ENCODE results near the gene USH1C. TPM values are rescaled to one million over a fixed set of nuclear protein-coding genes. Genes with fewer than 3 reads are reported as not detected.

The USH1C gene
- total RNA-seq, 1 experiment from 2014 or later, result 1.0 TPM

DNA sequence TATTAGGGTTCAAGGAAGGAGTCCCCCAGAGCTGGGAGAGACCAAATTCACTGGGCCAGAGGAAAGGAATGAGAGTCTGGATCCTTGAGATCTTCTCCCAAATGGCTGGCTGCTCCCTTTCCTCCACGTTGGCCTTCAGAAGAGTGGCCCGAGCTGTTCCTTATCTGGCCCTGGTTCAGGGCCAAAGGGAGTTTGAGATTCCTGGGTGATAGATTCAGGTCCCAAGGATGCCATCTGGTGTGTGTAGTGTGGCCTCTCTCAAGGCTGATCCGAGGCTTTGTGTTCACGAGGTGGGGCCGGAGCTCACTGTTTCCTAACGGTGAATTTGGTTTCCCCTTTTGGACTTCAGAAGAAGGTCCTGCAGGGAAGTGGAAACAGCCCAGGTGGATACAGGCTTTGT lies 50.2 kb downstream of the USH1C start:
- Histone ChIP-seq H2BK15ac (ENCODE audit: low read depth, low read length) (no peak overlapping the region), H3T11ph (ENCODE audit: low read length) (no peak overlapping the region), H3K9me3 (ENCODE audit: control insufficient read depth, low read depth, low read length) (no peaks in the 10 kb centered on the region), H3K9ac (ENCODE audit: extremely low read depth, insufficient read length, low read length) (no peak overlapping the region), H3K27ac (ENCODE audit: insufficient read length, low read depth, low read length) (no peak overlapping the region), H3K79me2 (ENCODE audit: insufficient read depth, low read length) (no peaks in the 10 kb centered on the region), H3K56ac (ENCODE audit: insufficient read length, low read depth, low read length) (no peak overlapping the region), H4K91ac (ENCODE audit: insufficient read length, low read depth, low read length) (no peak overlapping the region), H3K4me1 (ENCODE audit: insufficient read depth, low read length) (no peaks in the 10 kb centered on the region; the same call in 1 of the 2 replicates), H3K14ac (ENCODE audit: insufficient read depth, low read length) (no peak overlapping the region), H2BK120ac (ENCODE audit: low read depth, low read length, poor library complexity, severe bottlenecking) (no peak overlapping the region), H3K4ac (ENCODE audit: low read depth, low read length) (no peak overlapping the region), H3K23me2 (ENCODE audit: insufficient read length, low read depth, low read length, poor library complexity, severe bottlenecking) (no peaks in the 10 kb centered on the region), H2BK12ac (ENCODE audit: insufficient read length, low read depth, low read length) (no peak overlapping the region), H4K5ac (ENCODE audit: insufficient read length, low read depth, low read length) (no peak overlapping the region), H3K4me2 (ENCODE audit: insufficient read depth, insufficient read length, low read length) (no peak overlapping the region), H4K8ac (replicated peaks; ENCODE audit: insufficient read length, low read depth, low read length) (no peak overlapping the region), H2BK5ac (ENCODE audit: insufficient read length, low read length) (no peak overlapping the region), H3K23ac (ENCODE audit: insufficient read length, low read depth, low read length) (no peak overlapping the region), H2AFZ (ENCODE audit: low read length) (no peak overlapping the region), H3K79me1 (ENCODE audit: insufficient read depth, low read depth, low read length, poor library complexity, severe bottlenecking) (no peaks in the 10 kb centered on the region), H2AK5ac (ENCODE audit: insufficient read length, low read length) (no peak overlapping the region), H3K18ac (ENCODE audit: insufficient read length, low read depth, low read length) (no peak overlapping the region), H2BK20ac (ENCODE audit: low read depth, low read length, poor library complexity, severe bottlenecking) (no peak overlapping the region), H4K20me1 (ENCODE audit: control insufficient read depth, insufficient read depth, insufficient read length) (no peaks in the 10 kb centered on the region), H3K27me3 (ENCODE audit: insufficient read depth, low read length) (no peaks in the 10 kb centered on the region; the same call in 1 of the 2 replicates)
- no peaks in the 10 kb centered on the region for H3K36me3 Mint-ChIP-seq (ENCODE audit: insufficient read depth in 1 of 3, low read depth in 3 of 3)
- H3K4me3 Mint-ChIP-seq, result no peak overlapping the region
- H3K4me1 Mint-ChIP-seq, result peaks cover 7 to 10% of the 10 kb centered on the region in 2 experiments
- WGBS (ENCODE audit: extremely low coverage, insufficient read length, low lambda C conversion rate), result no CpG with 5 or more reads among the region's 6 CpGs
- TF ChIP-seq, protein P1, sequence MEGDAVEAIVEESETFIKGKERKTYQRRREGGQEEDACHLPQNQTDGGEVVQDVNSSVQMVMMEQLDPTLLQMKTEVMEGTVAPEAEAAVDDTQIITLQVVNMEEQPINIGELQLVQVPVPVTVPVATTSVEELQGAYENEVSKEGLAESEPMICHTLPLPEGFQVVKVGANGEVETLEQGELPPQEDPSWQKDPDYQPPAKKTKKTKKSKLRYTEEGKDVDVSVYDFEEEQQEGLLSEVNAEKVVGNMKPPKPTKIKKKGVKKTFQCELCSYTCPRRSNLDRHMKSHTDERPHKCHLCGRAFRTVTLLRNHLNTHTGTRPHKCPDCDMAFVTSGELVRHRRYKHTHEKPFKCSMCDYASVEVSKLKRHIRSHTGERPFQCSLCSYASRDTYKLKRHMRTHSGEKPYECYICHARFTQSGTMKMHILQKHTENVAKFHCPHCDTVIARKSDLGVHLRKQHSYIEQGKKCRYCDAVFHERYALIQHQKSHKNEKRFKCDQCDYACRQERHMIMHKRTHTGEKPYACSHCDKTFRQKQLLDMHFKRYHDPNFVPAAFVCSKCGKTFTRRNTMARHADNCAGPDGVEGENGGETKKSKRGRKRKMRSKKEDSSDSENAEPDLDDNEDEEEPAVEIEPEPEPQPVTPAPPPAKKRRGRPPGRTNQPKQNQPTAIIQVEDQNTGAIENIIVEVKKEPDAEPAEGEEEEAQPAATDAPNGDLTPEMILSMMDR (conservative IDR thresholded peaks at IDR 0.05), result no peak
- H3K27ac Mint-ChIP-seq, result peak overlapping the region in 1 of 3 experiments; percentile 21; a peak in 1 of 7 replicates
- no peaks in the 10 kb centered on the region for H3K9me3 Mint-ChIP-seq
- no peak for DNase-seq
- H3K27me3 Mint-ChIP-seq (ENCODE audit: low read depth), result peaks cover 22% of the 10 kb centered on the region
